Activated naive CD8-positive, alpha-beta T cell treated with anti-CD3 and anti-CD28 coated beads, Interleukin-2, amount 10 ng/mL, durations not matched to agents 7 days and 5 days (primary cell): ENCODE results near the gene NID1. TPM values are rescaled to one million over a fixed set of nuclear protein-coding genes. Genes with fewer than 3 reads are reported as not detected.
"Not testable (repeated sequence)": the region's sequence is repeated elsewhere in the genome, so short reads cannot be mapped to it uniquely, and the experiment has no call there.

ENCODE experiments used
- ATAC-seq: fragments of 150-1000 bp; cut with Tn5 transposase; one replicate; pipeline ENCODE4 v1.10.0; 2021; ENCODE audit warnings: low read depth, moderate library complexity
- POLR2A ChIA-PET: fragments of 350-600 bp; sonication (Branson Sonifier 250); formaldehyde crosslinking; loops from one replicate; lab custom pipeline; 2021; ENCODE audit warnings: antibody characterized with exemption; lab: Charles Lee
- DNase-seq: peaks from one replicate; pipeline ENCODE4 v3.0.0; 2021
- H3K27ac Mint-ChIP-seq: one replicate; pipeline ENCODE4 v1.8.0; 2022; ENCODE audit warnings: mild to moderate bottlenecking, mixed read lengths
- H3K27me3 Mint-ChIP-seq: one replicate; pipeline ENCODE4 v1.8.0; 2022; ENCODE audit warnings: mild to moderate bottlenecking, moderate library complexity, mixed read lengths
- H3K36me3 Mint-ChIP-seq: one replicate; pipeline ENCODE4 v1.8.0; 2021; ENCODE audit warnings: mild to moderate bottlenecking, mixed read lengths
- H3K4me1 Mint-ChIP-seq: one replicate; pipeline ENCODE4 v1.8.0; 2021; ENCODE audit warnings: mixed read lengths
- H3K4me3 Mint-ChIP-seq: one replicate; pipeline ENCODE4 v1.8.0; 2022; ENCODE audit warnings: mild to moderate bottlenecking, moderate library complexity, mixed read lengths
- H3K9me3 Mint-ChIP-seq: one replicate; pipeline ENCODE4 v1.8.0; 2021; ENCODE audit warnings: mixed read lengths
- total RNA-seq, 2 experiments: library from RNA; stranded (reverse); gene quantifications; one replicate each; pipeline ENCODE4 v1.2.3, GENCODE V29; 2021

Gene NID1
- total RNA-seq, 2 experiments from 2014 or later = 0.14 to 0.19 TPM

GRCh38 chr1:236021424-236022135 is 43.3 kb downstream of the NID1 start:
- POLR2A ChIA-PET = no interaction called here
- no peaks in the 10 kb centered on the region for H3K9me3 Mint-ChIP-seq
- H3K4me1 Mint-ChIP-seq = peaks cover 3% of the 10 kb centered on the region
- peaks cover 25% of the 10 kb centered on the region for H3K27me3 Mint-ChIP-seq
- ATAC-seq (no peak), DNase-seq (no peak)
- no peak overlapping the region for H3K27ac Mint-ChIP-seq
- H3K4me3 Mint-ChIP-seq = no peak overlapping the region
- no peaks in the 10 kb centered on the region for H3K36me3 Mint-ChIP-seq

- no peak for DNase-seq
- Mint-ChIP-seq H3K4me1 (no peaks in the 10 kb centered on the region), H3K27ac (no peak overlapping the region), H3K36me3 (no peaks in the 10 kb centered on the region), H3K27me3 (peaks cover 34% of the 10 kb centered on the region), H3K4me3 (no peak overlapping the region), H3K9me3 (no peaks in the 10 kb centered on the region)
- POLR2A ChIA-PET = no interaction called here
- ATAC-seq = no peak
These were observed 44.3 kb downstream of the NID1 start for GRCh38 chr1:236020359-236021219.

- peaks cover 34% of the 10 kb centered on the region for H3K27me3 Mint-ChIP-seq
- H3K27ac Mint-ChIP-seq = no peak overlapping the region
- H3K4me1 Mint-ChIP-seq = no peaks in the 10 kb centered on the region
- ATAC-seq (no peak), DNase-seq (no peak)
- no peak overlapping the region for H3K4me3 Mint-ChIP-seq
- H3K36me3 Mint-ChIP-seq = no peaks in the 10 kb centered on the region
- H3K9me3 Mint-ChIP-seq = no peaks in the 10 kb centered on the region
- POLR2A ChIA-PET = no interaction called here
These were observed 45.9 kb downstream of the NID1 start for GRCh38 chr1:236018885-236019453.

- DNase-seq = no peak
- POLR2A ChIA-PET = no interaction called here
- Mint-ChIP-seq H3K4me3 (no peak overlapping the region), H3K4me1 (peaks cover 3% of the 10 kb centered on the region), H3K36me3 (no peaks in the 10 kb centered on the region), H3K27ac (no peak overlapping the region), H3K27me3 (peaks cover 31% of the 10 kb centered on the region), H3K9me3 (no peaks in the 10 kb centered on the region)
- no peak for ATAC-seq
These were observed 48.0 kb downstream of the NID1 start for GRCh38 chr1:236016782-236017400.

GRCh38 chr1:236016083-236016482 is 48.8 kb downstream of the NID1 start:
- Mint-ChIP-seq H3K27me3 (peaks cover 31% of the 10 kb centered on the region), H3K4me1 (peaks cover 3% of the 10 kb centered on the region), H3K4me3 (no peak overlapping the region), H3K36me3 (no peaks in the 10 kb centered on the region), H3K27ac (no peak overlapping the region), H3K9me3 (no peaks in the 10 kb centered on the region)
- DNase-seq (no peak), ATAC-seq (no peak)
- POLR2A ChIA-PET = no interaction called here

GRCh38 chr1:236015539-236015938 is 49.4 kb downstream of the NID1 start:
- no peak for ATAC-seq
- H3K36me3 Mint-ChIP-seq = no peaks in the 10 kb centered on the region
- peaks cover 3% of the 10 kb centered on the region for H3K4me1 Mint-ChIP-seq
- peaks cover 31% of the 10 kb centered on the region for H3K27me3 Mint-ChIP-seq
- no peak overlapping the region for H3K4me3 Mint-ChIP-seq
- POLR2A ChIA-PET = no interaction called here
- no peak for DNase-seq
- no peaks in the 10 kb centered on the region for H3K9me3 Mint-ChIP-seq
- H3K27ac Mint-ChIP-seq = no peak overlapping the region

- no peak for ATAC-seq
These were observed 51.6 kb downstream of the NID1 start for GRCh38 chr1:236013330-236013729.

GRCh38 chr1:236011641-236012040 is 53.2 kb downstream of the NID1 start:
- no peaks in the 10 kb centered on the region for H3K36me3 Mint-ChIP-seq
- no peak for DNase-seq
- ATAC-seq = no peak
- POLR2A ChIA-PET = no interaction called here
- H3K9me3 Mint-ChIP-seq = no peaks in the 10 kb centered on the region
- H3K27ac Mint-ChIP-seq = no peak overlapping the region
- peaks cover 3% of the 10 kb centered on the region for H3K4me1 Mint-ChIP-seq
- peaks cover 10% of the 10 kb centered on the region for H3K27me3 Mint-ChIP-seq
- no peak overlapping the region for H3K4me3 Mint-ChIP-seq

More at GRCh38 chr1:236013330-236013729, 51.6 kb downstream of the NID1 start:
- Mint-ChIP-seq H3K9me3 (no peaks in the 10 kb centered on the region), H3K27me3 (peaks cover 21% of the 10 kb centered on the region), H3K27ac (no peak overlapping the region), H3K4me3 (no peak overlapping the region), H3K4me1 (peaks cover 3% of the 10 kb centered on the region), H3K36me3 (no peaks in the 10 kb centered on the region)
- POLR2A ChIA-PET = no interaction called here
- no peak for DNase-seq

GRCh38 chr1:236010443-236010842 is 54.4 kb downstream of the NID1 start:
- H3K4me3 Mint-ChIP-seq = no peak overlapping the region
- no peak overlapping the region for H3K27ac Mint-ChIP-seq
- H3K36me3 Mint-ChIP-seq = no peaks in the 10 kb centered on the region
- no peaks in the 10 kb centered on the region for H3K9me3 Mint-ChIP-seq
- ATAC-seq (no peak), DNase-seq (no peak)
- peaks cover 3% of the 10 kb centered on the region for H3K4me1 Mint-ChIP-seq
- POLR2A ChIA-PET = no interaction called here
- peaks cover 3% of the 10 kb centered on the region for H3K27me3 Mint-ChIP-seq

GRCh38 chr1:236009857-236010256 is 55.0 kb downstream of the NID1 start:
- ATAC-seq (no peak), DNase-seq (no peak)
- H3K27me3 Mint-ChIP-seq = peaks cover 3% of the 10 kb centered on the region
- H3K4me1 Mint-ChIP-seq = peaks cover 3% of the 10 kb centered on the region
- no peak overlapping the region for H3K4me3 Mint-ChIP-seq
- H3K9me3 Mint-ChIP-seq = no peaks in the 10 kb centered on the region
- H3K27ac Mint-ChIP-seq = no peak overlapping the region
- no peaks in the 10 kb centered on the region for H3K36me3 Mint-ChIP-seq
- POLR2A ChIA-PET = no interaction called here

- Mint-ChIP-seq H3K4me1 (peaks cover 3% of the 10 kb centered on the region), H3K27me3 (peaks cover 3% of the 10 kb centered on the region), H3K27ac (no peak overlapping the region), H3K4me3 (no peak overlapping the region), H3K9me3 (no peaks in the 10 kb centered on the region), H3K36me3 (no peaks in the 10 kb centered on the region)
- POLR2A ChIA-PET = no interaction called here
- ATAC-seq (no peak), DNase-seq (no peak)
These were observed 55.7 kb downstream of the NID1 start for GRCh38 chr1:236009191-236009590.

GRCh38 chr1:236007781-236008180 is 57.1 kb downstream of the NID1 start:
- Mint-ChIP-seq H3K36me3 (no peaks in the 10 kb centered on the region), H3K4me3 (no peak overlapping the region), H3K9me3 (no peaks in the 10 kb centered on the region), H3K27me3 (peaks cover 3% of the 10 kb centered on the region), H3K4me1 (peaks cover 6% of the 10 kb centered on the region), H3K27ac (no peak overlapping the region)
- no peak for ATAC-seq
- POLR2A ChIA-PET = no interaction called here
- no peak for DNase-seq

- peaks cover 41% of the 10 kb centered on the region for H3K4me1 Mint-ChIP-seq
- H3K9me3 Mint-ChIP-seq, H3K27ac Mint-ChIP-seq, DNase-seq, H3K36me3 Mint-ChIP-seq, H3K27me3 Mint-ChIP-seq, H3K4me3 Mint-ChIP-seq, POLR2A ChIA-PET, ATAC-seq: not testable (repeated sequence)
These were observed 61.8 kb downstream of the NID1 start for GRCh38 chr1:236003058-236003457.
